GM23338 (cell line): Measurements from ENCODE around the gene HOMER1. TPM values are rescaled to one million over a fixed set of nuclear protein-coding genes. Genes with fewer than 3 reads are reported as not detected.
A peak's percentile ranks its signal among the peaks of the same experiment; 100 is the strongest.

Source experiments
- ATAC-seq: fragments of 200-7000 bp; cut with Tn5 transposase; 3 replicates; pipeline ENCODE4 v1.9.1; 2020
- DNase-seq: peaks from one replicate; pipeline ENCODE4 v3.0.0-alpha.2; 2015; ENCODE audit warnings: low spot score
- H2AFZ ChIP-seq: fragments of 200-600 bp; sonication (generic); 2 replicates; pipeline ENCODE4 v1.8.0; 2016; ENCODE audit warnings: antibody characterized with exemption, mild to moderate bottlenecking, moderate library complexity
- H3F3A ChIP-seq: fragments of 200-600 bp; sonication (generic); replicated peaks from 2 replicates; pipeline ENCODE4 v1.8.0; 2017; ENCODE audit warnings: antibody characterized with exemption, mixed run types, low read depth
- H3K27ac ChIP-seq: fragments of 200-600 bp; sonication (generic); 2 replicates; pipeline ENCODE4 v1.6.1; 2016; ENCODE audit warnings: low read depth
- H3K27me3 ChIP-seq: fragments of 200-600 bp; sonication (generic); 2 replicates; pipeline ENCODE4 v1.8.0; 2016; ENCODE audit warnings: mild to moderate bottlenecking, mixed run types, moderate library complexity; ENCODE audit not compliant: insufficient read depth
- H3K36me3 ChIP-seq: fragments of 200-600 bp; sonication (generic); 2 replicates; pipeline ENCODE4 v1.8.0; 2016; ENCODE audit warnings: mild to moderate bottlenecking; ENCODE audit not compliant: insufficient read depth
- H3K4me1 ChIP-seq: fragments of 200-600 bp; sonication (generic); 2 replicates; pipeline ENCODE4 v1.8.0; 2016; ENCODE audit warnings: mild to moderate bottlenecking, moderate library complexity; ENCODE audit not compliant: insufficient read depth
- H3K4me2 ChIP-seq: fragments of 200-600 bp; sonication (generic); 2 replicates; pipeline ENCODE4 v1.7.1; 2017; ENCODE audit warnings: mixed run types
- H3K4me3 ChIP-seq: fragments of 200-600 bp; sonication (generic); 2 replicates; pipeline ENCODE4 v1.6.1; 2016; ENCODE audit warnings: mixed run types
- H3K79me2 ChIP-seq: fragments of 200-600 bp; sonication (generic); replicated peaks from 2 replicates; pipeline ENCODE4 v1.8.0; 2017; ENCODE audit warnings: mild to moderate bottlenecking; ENCODE audit not compliant: insufficient read depth
- H3K9me2 ChIP-seq: fragments of 200-600 bp; sonication (generic); 2 replicates; pipeline ENCODE4 v1.8.0; 2017; ENCODE audit not compliant: insufficient read depth
- H4K20me1 ChIP-seq: fragments of 200-600 bp; sonication (generic); replicated peaks from 2 replicates; pipeline ENCODE4 v1.8.0; 2017; ENCODE audit warnings: mild to moderate bottlenecking; ENCODE audit not compliant: insufficient read depth
- H3K27ac Mint-ChIP-seq: 2 replicates; pipeline ENCODE4 v1.8.0; 2020; ENCODE audit warnings: inconsistent platforms, mild to moderate bottlenecking, moderate library complexity, mixed read lengths
- H3K27me3 Mint-ChIP-seq: 3 replicates; pipeline ENCODE4 v1.8.0; 2022; ENCODE audit warnings: low read depth, mild to moderate bottlenecking, moderate library complexity, mixed read lengths, inconsistent platforms; ENCODE audit not compliant: insufficient read depth, poor library complexity
- H3K36me3 Mint-ChIP-seq: 3 replicates; pipeline ENCODE4 v1.8.0; 2021; ENCODE audit warnings: low read depth, mild to moderate bottlenecking, inconsistent platforms, moderate library complexity, mixed read lengths
- H3K4me1 Mint-ChIP-seq: 3 replicates; pipeline ENCODE4 v1.8.0; 2020; ENCODE audit warnings: mild to moderate bottlenecking, inconsistent platforms, mixed read lengths
- H3K4me3 Mint-ChIP-seq: 3 replicates; pipeline ENCODE4 v1.8.0; 2021; ENCODE audit warnings: moderate library complexity, mild to moderate bottlenecking, inconsistent platforms, mixed read lengths
- H3K9me3 Mint-ChIP-seq: 3 replicates; pipeline ENCODE4 v1.8.0; 2020; ENCODE audit warnings: moderate library complexity, mild to moderate bottlenecking, inconsistent platforms, mixed read lengths
- CREB1 ChIP-seq: fragments of 250-450 bp; sonication (Bioruptor Pico); IDR thresholded peaks from 2 replicates; pipeline ENCODE4 v1.5.0; 2020; ENCODE audit warnings: low read depth, mild to moderate bottlenecking, moderate library complexity
- EZH2 ChIP-seq: fragments of 200-600 bp; sonication (generic); IDR thresholded peaks from one replicate; pipeline ENCODE4 v1.8.0; 2017; ENCODE audit warnings: antibody characterized with exemption, mild to moderate bottlenecking, low read depth; ENCODE audit not compliant: unreplicated experiment
- EZH2phosphoT487 ChIP-seq: fragments of 200-600 bp; sonication (generic); IDR thresholded peaks from one replicate; pipeline ENCODE4 v1.8.1; 2018; ENCODE audit warnings: antibody characterized with exemption; ENCODE audit not compliant: unreplicated experiment
- JUNB ChIP-seq: IDR thresholded peaks from one replicate; pipeline ENCODE4 v1.6.1; 2016; ENCODE audit warnings: antibody characterized with exemption; ENCODE audit not compliant: unreplicated experiment
- NANOG ChIP-seq: IDR thresholded peaks from 2 replicates; pipeline ENCODE4 v1.6.1; 2016; ENCODE audit warnings: antibody characterized with exemption, borderline replicate concordance
- POLR2AphosphoS5 ChIP-seq: IDR thresholded peaks from 2 replicates; pipeline ENCODE4 v1.6.1; 2016; ENCODE audit warnings: antibody characterized with exemption, low read depth
- STAT1 ChIP-seq: IDR thresholded peaks from one replicate; pipeline ENCODE4 v1.6.1; 2016; ENCODE audit warnings: antibody characterized with exemption; ENCODE audit not compliant: unreplicated experiment
- polyA plus RNA-seq: library from polyadenylated mRNA; unstranded; fragments of >200 nt; fragmentation: Nextera tagmentation; extraction: Ambion mirVana; gene quantifications from 2 replicates; pipeline ENCODE4 v1.2.1, GENCODE V29; 2016
- total RNA-seq: library from RNA; depleted of rRNA; stranded (reverse); fragments of >200 nt; shearing (Covaris generic); gene quantifications from 2 replicates; pipeline ENCODE4 v1.2.3, GENCODE V29; 2014
- TF ChIP-seq, protein P1 (sequence below): IDR thresholded peaks from 2 replicates; pipeline ENCODE4 v1.6.1; 2016; ENCODE audit warnings: antibody characterized with exemption
- TF ChIP-seq, protein P2 (sequence below), 2 experiments: fragments of 200-600 bp in 1 of 2; sonication (generic) in 1 of 2; conservative IDR thresholded peaks; 2 replicates each; pipeline versions ENCODE4 v1.5.1 to v1.6.1; 2016 to 2017; ENCODE audit warnings: antibody characterized with exemption in 2 of 2, low read depth in 2 of 2, mild to moderate bottlenecking in 2 of 2, moderate library complexity in 1 of 2
- TF ChIP-seq, protein P3 (sequence below): IDR thresholded peaks from one replicate; pipeline ENCODE4 v1.6.1; 2018; ENCODE audit warnings: antibody characterized with exemption; ENCODE audit not compliant: unreplicated experiment
- TF ChIP-seq, protein P4 (sequence below): fragments of 250-450 bp; sonication (Bioruptor Pico); IDR thresholded peaks from 2 replicates; pipeline ENCODE4 v1.5.0; 2020; ENCODE audit warnings: mild to moderate bottlenecking, moderate library complexity

Gene HOMER1
- total and polyA plus RNA-seq, 2 experiments from 2014 or later = 45.1 to 80.3 TPM

DNA sequence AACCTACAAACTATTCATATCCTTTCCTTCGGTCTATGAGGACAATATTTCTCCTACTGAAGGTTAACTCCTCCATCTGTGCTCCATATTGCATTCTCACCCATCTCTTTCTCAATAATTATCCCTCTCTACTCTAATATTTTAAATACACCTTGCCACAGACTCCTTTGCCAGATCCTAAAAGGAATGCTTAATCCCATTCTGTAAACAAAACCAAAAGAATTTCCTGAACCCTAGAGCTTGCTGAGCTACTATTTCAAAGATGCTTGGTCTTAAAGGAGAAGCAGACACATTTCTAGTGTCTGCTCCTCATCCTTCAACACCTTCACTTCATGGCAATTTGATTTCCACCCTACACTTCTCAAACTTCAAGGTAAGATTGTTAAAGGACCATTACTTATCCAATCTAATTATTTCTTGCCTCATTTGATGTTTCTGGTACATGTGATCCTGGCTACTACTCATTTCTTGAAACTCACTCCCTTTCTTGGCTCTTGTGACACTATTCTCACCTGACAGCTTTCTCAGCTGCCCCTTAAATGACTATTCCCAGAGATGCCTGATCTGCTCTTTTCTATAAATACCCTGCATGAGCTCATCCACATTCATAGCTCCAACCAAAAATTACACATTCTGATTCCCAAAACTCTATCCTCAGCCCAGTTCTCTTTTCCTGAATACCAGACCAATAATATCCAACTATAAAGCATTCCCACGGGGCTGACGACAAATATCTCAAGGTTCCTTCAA lies 20.2 kb downstream of the HOMER1 start (continued):
- TF ChIP-seq JUNB (no peak), POLR2AphosphoS5 (no peak), NANOG (no peak)
- TF ChIP-seq, protein P1, sequence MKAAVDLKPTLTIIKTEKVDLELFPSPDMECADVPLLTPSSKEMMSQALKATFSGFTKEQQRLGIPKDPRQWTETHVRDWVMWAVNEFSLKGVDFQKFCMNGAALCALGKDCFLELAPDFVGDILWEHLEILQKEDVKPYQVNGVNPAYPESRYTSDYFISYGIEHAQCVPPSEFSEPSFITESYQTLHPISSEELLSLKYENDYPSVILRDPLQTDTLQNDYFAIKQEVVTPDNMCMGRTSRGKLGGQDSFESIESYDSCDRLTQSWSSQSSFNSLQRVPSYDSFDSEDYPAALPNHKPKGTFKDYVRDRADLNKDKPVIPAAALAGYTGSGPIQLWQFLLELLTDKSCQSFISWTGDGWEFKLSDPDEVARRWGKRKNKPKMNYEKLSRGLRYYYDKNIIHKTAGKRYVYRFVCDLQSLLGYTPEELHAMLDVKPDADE = no peak

DNA sequence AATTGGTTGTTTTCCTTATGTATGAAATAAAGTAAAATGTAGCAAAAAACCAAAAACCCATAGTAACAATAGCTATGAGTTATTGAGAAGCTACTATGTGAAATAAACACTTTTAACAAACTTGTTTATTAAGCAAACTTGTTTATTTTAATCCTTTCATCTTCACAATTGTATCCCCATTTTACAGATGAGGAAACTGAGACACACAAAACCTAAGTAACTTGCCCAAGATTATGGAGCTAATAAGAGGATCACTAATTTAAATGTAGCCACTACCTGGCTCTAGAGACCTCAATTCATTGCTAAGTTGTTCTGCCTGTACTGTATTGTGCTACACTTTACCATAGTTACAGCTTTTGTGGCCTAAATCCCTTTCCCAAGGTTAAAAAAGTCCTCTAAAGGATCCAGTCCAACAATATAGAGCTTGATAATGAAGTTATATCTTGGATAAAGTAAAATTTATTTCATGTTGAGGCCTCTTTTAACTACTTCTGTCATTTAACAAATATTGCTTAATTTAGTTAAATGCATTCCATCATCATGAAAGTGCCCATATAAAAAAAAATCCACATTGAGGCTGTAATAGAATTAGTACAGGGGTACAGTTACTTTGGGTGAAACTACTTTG lies 22.1 kb downstream of the HOMER1 start:
- H3K79me2 ChIP-seq = peaks cover 100% of the 10 kb centered on the region
- peak overlapping the region; percentile 13; the same call in 1 of the 2 replicates for H3K27ac Mint-ChIP-seq
- H2AFZ ChIP-seq = no peak overlapping the region
- no peak overlapping the region for H3K4me2 ChIP-seq
- H4K20me1 ChIP-seq = peaks cover 4% of the 10 kb centered on the region
- H3K9me3 Mint-ChIP-seq = no peaks in the 10 kb centered on the region
- H3K27me3 Mint-ChIP-seq = no peaks in the 10 kb centered on the region
- H3K36me3 Mint-ChIP-seq = no peaks in the 10 kb centered on the region
- ATAC-seq = no peak
- no peak for DNase-seq
- H3K4me3 ChIP-seq = no peak overlapping the region
- no peaks in the 10 kb centered on the region for H3K36me3 ChIP-seq
- H3K9me2 ChIP-seq = no peaks in the 10 kb centered on the region
- peaks cover 31% of the 10 kb centered on the region for H3K4me1 Mint-ChIP-seq
- no peaks in the 10 kb centered on the region for H3F3A ChIP-seq
- H3K27me3 ChIP-seq = no peaks in the 10 kb centered on the region
- H3K4me1 ChIP-seq = peaks cover 23% of the 10 kb centered on the region
- no peak overlapping the region for H3K4me3 Mint-ChIP-seq
- no peak overlapping the region for H3K27ac ChIP-seq
- TF ChIP-seq NANOG (no peak), JUNB (no peak), POLR2AphosphoS5 (no peak), EZH2phosphoT487 (no peak), EZH2 (no peak), STAT1 (no peak), CREB1 (CRISPR knock-in tag) (no peak)
- TF ChIP-seq, protein P2, sequence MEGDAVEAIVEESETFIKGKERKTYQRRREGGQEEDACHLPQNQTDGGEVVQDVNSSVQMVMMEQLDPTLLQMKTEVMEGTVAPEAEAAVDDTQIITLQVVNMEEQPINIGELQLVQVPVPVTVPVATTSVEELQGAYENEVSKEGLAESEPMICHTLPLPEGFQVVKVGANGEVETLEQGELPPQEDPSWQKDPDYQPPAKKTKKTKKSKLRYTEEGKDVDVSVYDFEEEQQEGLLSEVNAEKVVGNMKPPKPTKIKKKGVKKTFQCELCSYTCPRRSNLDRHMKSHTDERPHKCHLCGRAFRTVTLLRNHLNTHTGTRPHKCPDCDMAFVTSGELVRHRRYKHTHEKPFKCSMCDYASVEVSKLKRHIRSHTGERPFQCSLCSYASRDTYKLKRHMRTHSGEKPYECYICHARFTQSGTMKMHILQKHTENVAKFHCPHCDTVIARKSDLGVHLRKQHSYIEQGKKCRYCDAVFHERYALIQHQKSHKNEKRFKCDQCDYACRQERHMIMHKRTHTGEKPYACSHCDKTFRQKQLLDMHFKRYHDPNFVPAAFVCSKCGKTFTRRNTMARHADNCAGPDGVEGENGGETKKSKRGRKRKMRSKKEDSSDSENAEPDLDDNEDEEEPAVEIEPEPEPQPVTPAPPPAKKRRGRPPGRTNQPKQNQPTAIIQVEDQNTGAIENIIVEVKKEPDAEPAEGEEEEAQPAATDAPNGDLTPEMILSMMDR (conservative IDR thresholded peaks at IDR 0.05; ENCODE audit: low read depth in 2 of 2) = no peak
- TF ChIP-seq, protein P3, sequence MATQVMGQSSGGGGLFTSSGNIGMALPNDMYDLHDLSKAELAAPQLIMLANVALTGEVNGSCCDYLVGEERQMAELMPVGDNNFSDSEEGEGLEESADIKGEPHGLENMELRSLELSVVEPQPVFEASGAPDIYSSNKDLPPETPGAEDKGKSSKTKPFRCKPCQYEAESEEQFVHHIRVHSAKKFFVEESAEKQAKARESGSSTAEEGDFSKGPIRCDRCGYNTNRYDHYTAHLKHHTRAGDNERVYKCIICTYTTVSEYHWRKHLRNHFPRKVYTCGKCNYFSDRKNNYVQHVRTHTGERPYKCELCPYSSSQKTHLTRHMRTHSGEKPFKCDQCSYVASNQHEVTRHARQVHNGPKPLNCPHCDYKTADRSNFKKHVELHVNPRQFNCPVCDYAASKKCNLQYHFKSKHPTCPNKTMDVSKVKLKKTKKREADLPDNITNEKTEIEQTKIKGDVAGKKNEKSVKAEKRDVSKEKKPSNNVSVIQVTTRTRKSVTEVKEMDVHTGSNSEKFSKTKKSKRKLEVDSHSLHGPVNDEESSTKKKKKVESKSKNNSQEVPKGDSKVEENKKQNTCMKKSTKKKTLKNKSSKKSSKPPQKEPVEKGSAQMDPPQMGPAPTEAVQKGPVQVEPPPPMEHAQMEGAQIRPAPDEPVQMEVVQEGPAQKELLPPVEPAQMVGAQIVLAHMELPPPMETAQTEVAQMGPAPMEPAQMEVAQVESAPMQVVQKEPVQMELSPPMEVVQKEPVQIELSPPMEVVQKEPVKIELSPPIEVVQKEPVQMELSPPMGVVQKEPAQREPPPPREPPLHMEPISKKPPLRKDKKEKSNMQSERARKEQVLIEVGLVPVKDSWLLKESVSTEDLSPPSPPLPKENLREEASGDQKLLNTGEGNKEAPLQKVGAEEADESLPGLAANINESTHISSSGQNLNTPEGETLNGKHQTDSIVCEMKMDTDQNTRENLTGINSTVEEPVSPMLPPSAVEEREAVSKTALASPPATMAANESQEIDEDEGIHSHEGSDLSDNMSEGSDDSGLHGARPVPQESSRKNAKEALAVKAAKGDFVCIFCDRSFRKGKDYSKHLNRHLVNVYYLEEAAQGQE = no peak
- TF ChIP-seq, protein P4, sequence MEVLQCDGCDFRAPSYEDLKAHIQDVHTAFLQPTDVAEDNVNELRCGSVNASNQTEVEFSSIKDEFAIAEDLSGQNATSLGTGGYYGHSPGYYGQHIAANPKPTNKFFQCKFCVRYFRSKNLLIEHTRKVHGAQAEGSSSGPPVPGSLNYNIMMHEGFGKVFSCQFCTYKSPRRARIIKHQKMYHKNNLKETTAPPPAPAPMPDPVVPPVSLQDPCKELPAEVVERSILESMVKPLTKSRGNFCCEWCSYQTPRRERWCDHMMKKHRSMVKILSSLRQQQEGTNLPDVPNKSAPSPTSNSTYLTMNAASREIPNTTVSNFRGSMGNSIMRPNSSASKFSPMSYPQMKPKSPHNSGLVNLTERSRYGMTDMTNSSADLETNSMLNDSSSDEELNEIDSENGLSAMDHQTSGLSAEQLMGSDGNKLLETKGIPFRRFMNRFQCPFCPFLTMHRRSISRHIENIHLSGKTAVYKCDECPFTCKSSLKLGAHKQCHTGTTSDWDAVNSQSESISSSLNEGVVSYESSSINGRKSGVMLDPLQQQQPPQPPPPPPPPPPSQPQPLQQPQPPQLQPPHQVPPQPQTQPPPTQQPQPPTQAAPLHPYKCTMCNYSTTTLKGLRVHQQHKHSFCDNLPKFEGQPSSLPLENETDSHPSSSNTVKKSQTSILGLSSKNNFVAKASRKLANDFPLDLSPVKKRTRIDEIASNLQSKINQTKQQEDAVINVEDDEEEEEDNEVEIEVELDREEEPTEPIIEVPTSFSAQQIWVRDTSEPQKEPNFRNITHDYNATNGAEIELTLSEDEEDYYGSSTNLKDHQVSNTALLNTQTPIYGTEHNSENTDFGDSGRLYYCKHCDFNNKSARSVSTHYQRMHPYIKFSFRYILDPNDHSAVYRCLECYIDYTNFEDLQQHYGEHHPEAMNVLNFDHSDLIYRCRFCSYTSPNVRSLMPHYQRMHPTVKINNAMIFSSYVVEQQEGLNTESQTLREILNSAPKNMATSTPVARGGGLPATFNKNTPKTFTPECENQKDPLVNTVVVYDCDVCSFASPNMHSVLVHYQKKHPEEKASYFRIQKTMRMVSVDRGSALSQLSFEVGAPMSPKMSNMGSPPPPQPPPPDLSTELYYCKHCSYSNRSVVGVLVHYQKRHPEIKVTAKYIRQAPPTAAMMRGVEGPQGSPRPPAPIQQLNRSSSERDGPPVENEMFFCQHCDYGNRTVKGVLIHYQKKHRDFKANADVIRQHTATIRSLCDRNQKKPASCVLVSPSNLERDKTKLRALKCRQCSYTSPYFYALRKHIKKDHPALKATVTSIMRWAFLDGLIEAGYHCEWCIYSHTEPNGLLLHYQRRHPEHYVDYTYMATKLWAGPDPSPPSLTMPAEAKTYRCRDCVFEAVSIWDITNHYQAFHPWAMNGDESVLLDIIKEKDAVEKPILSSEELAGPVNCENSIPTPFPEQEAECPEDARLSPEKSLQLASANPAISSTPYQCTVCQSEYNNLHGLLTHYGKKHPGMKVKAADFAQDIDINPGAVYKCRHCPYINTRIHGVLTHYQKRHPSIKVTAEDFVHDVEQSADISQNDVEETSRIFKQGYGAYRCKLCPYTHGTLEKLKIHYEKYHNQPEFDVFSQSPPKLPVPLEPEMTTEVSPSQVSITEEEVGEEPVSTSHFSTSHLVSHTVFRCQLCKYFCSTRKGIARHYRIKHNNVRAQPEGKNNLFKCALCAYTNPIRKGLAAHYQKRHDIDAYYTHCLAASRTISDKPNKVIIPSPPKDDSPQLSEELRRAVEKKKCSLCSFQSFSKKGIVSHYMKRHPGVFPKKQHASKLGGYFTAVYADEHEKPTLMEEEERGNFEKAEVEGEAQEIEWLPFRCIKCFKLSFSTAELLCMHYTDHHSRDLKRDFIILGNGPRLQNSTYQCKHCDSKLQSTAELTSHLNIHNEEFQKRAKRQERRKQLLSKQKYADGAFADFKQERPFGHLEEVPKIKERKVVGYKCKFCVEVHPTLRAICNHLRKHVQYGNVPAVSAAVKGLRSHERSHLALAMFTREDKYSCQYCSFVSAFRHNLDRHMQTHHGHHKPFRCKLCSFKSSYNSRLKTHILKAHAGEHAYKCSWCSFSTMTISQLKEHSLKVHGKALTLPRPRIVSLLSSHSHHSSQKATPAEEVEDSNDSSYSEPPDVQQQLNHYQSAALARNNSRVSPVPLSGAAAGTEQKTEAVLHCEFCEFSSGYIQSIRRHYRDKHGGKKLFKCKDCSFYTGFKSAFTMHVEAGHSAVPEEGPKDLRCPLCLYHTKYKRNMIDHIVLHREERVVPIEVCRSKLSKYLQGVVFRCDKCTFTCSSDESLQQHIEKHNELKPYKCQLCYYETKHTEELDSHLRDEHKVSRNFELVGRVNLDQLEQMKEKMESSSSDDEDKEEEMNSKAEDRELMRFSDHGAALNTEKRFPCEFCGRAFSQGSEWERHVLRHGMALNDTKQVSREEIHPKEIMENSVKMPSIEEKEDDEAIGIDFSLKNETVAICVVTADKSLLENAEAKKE (CRISPR knock-in tag) = no peak
